ENCODE results near the gene CD79A.
A peak's percentile ranks its signal among the peaks of the same experiment; 100 is the strongest.
"Not testable (repeated sequence)": the region's sequence is repeated elsewhere in the genome, so short reads cannot be mapped to it uniquely, and the experiment has no call there.

The CD79A gene

GRCh38 chr19:41910992-41911888 is 34.2 kb downstream of the CD79A start:
- peaks cover 5% of the 10 kb centered on the region for H3K36me3 Mint-ChIP-seq (ENCODE audit: low read depth)
- peaks cover 27% of the 10 kb centered on the region for H3K27me3 Mint-ChIP-seq
- H3K4me1 Mint-ChIP-seq = peaks cover 17% of the 10 kb centered on the region
- H3K4me3 Mint-ChIP-seq = peak overlapping the region; percentile 4
- ATAC-seq (peak; percentile 13), DNase-seq (no peak)
- H3K27ac Mint-ChIP-seq = no peak overlapping the region
- H3K9me3 Mint-ChIP-seq = no peaks in the 10 kb centered on the region

- H3K36me3 Mint-ChIP-seq (ENCODE audit: low read depth) = peaks cover 2% of the 10 kb centered on the region
- peaks cover 13% of the 10 kb centered on the region for H3K4me1 Mint-ChIP-seq
- H3K27me3 Mint-ChIP-seq = peaks cover 27% of the 10 kb centered on the region
- H3K4me3 Mint-ChIP-seq = peak overlapping the region; percentile 4
- ATAC-seq = peak; percentile 5
- DNase-seq = no peak
- H3K27ac Mint-ChIP-seq = no peak overlapping the region
- H3K9me3 Mint-ChIP-seq = no peaks in the 10 kb centered on the region
These were observed 35.0 kb downstream of the CD79A start for GRCh38 chr19:41911889-41912731.

DNA sequence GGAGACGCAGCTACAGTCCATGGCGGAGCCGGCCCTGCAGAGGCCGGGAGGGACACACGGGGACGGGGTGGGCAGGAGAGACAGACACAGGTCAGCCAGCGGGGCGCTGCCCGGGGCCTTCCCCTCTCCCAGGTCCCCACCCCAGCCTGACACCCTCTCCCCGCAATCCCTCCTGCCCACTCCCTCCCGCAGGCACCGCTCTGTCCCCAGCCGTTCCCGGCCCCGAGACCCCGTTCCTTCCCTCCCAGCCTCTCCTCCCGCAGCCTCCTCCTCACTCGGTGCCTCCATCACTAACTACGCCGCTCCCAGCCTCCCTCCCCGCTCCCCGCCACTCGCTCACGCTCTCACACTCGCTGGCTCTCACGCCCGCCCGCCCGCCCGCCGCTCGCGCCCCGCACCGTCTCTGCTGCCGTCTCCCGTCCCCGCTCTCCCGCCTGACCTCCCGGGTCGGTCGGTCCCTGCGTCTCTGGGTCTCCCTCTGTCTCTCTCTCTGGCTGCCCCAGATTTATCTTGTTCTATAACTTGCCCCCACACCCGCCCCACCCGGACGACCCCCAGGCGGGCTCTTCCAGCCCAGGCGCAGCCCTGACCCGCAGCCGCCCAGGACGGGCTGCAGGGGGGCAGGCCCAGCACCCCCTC is 35.9 kb downstream of the CD79A start:
- no peak overlapping the region for H3K27ac Mint-ChIP-seq
- no peak overlapping the region for H3K4me3 Mint-ChIP-seq
- no peaks in the 10 kb centered on the region for H3K9me3 Mint-ChIP-seq
- DNase-seq = no peak
- peaks cover 27% of the 10 kb centered on the region for H3K27me3 Mint-ChIP-seq
- peak; percentile 4 for ATAC-seq
- H3K36me3 Mint-ChIP-seq (ENCODE audit: low read depth) = no peaks in the 10 kb centered on the region
- peaks cover 13% of the 10 kb centered on the region for H3K4me1 Mint-ChIP-seq

- Mint-ChIP-seq H3K27me3 (peaks cover 27% of the 10 kb centered on the region), H3K4me3 (no peak overlapping the region), H3K9me3 (no peaks in the 10 kb centered on the region), H3K36me3 (ENCODE audit: low read depth) (no peaks in the 10 kb centered on the region), H3K4me1 (peaks cover 13% of the 10 kb centered on the region), H3K27ac (no peak overlapping the region)
- ATAC-seq = no peak
- no peak for DNase-seq
These were observed 36.7 kb downstream of the CD79A start for GRCh38 chr19:41913538-41914423.

DNA sequence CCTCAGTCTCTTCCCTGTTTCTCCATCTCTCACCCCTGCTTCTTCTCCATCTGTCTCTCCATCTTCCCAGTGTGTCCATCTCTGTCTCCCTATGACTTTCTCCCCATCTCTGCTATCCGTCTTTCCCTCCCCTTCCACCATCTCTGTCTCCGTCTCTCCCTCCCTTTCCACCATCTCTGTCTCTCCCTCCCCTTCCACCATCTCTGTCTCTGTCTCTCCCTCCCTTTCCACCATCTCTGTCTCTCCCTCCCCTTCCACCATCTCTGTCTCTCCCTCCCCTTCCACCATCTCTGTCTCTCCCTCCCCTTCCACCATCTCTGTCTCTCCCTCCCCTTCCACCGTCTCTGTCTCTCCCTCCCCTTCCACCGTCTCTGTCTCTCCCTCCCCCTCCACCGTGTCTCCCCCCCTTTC is 37.4 kb downstream of the CD79A start:
- not testable (repeated sequence) for H3K27ac Mint-ChIP-seq, H3K4me3 Mint-ChIP-seq, H3K9me3 Mint-ChIP-seq

GRCh38 chr19:41915021-41915775 is 38.1 kb downstream of the CD79A start:
- peaks cover 27% of the 10 kb centered on the region for H3K27me3 Mint-ChIP-seq
- ATAC-seq (no peak), DNase-seq (no peak)
- H3K36me3 Mint-ChIP-seq (ENCODE audit: low read depth) = no peaks in the 10 kb centered on the region
- H3K27ac Mint-ChIP-seq = no peak overlapping the region
- H3K9me3 Mint-ChIP-seq = no peaks in the 10 kb centered on the region
- H3K4me3 Mint-ChIP-seq = no peak overlapping the region
- H3K4me1 Mint-ChIP-seq = peaks cover 13% of the 10 kb centered on the region

More for the DNA sequence above, 37.4 kb downstream of the CD79A start:
- ATAC-seq; H3K36me3 Mint-ChIP-seq (ENCODE audit: low read depth); DNase-seq: not testable (repeated sequence)
- H3K27me3 Mint-ChIP-seq = peaks cover 27% of the 10 kb centered on the region
- H3K4me1 Mint-ChIP-seq = peaks cover 13% of the 10 kb centered on the region

GRCh38 chr19:41915776-41916414 is 38.8 kb downstream of the CD79A start:
- ATAC-seq = no peak
- Mint-ChIP-seq H3K27ac (no peak overlapping the region), H3K9me3 (no peaks in the 10 kb centered on the region), H3K36me3 (ENCODE audit: low read depth) (no peaks in the 10 kb centered on the region), H3K4me1 (peaks cover 10% of the 10 kb centered on the region), H3K4me3 (no peak overlapping the region), H3K27me3 (peaks cover 27% of the 10 kb centered on the region)
- no peak for DNase-seq

DNA sequence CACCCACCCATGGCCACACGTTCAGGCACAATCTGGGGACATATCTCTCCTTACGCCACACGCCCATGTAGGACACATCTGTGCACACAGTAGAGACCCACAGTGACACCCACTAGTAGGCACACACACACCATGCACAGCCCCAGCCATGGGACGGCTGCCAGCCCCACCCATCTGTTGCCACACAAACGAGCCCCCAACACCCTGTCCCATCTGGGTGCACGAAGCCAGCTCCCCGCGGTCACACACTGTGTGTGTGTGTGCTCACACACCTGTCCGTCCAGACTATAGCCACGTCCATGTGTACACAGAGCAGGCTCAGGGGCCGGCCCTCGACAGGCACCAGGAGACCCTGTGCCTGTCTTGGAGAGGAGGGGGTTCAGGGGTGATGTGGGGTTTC is 40.6 kb downstream of the CD79A start:
- ATAC-seq = no peak
- no peaks in the 10 kb centered on the region for H3K36me3 Mint-ChIP-seq (ENCODE audit: low read depth)
- H3K4me3 Mint-ChIP-seq = no peak overlapping the region

DNA sequence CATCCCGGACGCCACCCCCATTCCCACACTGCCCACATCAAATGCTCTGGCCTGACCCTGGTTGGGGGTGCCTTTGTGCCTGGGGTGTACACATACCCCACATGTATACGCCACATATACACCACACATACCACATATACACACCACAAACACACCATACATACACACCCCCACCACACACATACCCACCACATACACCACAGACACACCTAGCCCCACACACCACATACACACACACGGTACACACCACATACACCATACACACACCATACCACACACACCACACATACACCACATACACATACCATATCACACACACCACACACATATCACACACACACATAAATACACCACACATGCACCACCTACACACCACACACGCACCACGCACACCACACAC is 41.0 kb downstream of the CD79A start:
- Mint-ChIP-seq H3K36me3 (ENCODE audit: low read depth) (no peaks in the 10 kb centered on the region), H3K27me3 (peaks cover 20% of the 10 kb centered on the region), H3K27ac (no peak overlapping the region), H3K9me3 (no peaks in the 10 kb centered on the region), H3K4me3 (no peak overlapping the region), H3K4me1 (peaks cover 14% of the 10 kb centered on the region)
- no peak for ATAC-seq
- DNase-seq = no peak

More for the DNA sequence above, 40.6 kb downstream of the CD79A start:
- Mint-ChIP-seq H3K27ac (no peak overlapping the region), H3K27me3 (peaks cover 24% of the 10 kb centered on the region), H3K9me3 (no peaks in the 10 kb centered on the region), H3K4me1 (peaks cover 13% of the 10 kb centered on the region)
- no peak for DNase-seq

DNA sequence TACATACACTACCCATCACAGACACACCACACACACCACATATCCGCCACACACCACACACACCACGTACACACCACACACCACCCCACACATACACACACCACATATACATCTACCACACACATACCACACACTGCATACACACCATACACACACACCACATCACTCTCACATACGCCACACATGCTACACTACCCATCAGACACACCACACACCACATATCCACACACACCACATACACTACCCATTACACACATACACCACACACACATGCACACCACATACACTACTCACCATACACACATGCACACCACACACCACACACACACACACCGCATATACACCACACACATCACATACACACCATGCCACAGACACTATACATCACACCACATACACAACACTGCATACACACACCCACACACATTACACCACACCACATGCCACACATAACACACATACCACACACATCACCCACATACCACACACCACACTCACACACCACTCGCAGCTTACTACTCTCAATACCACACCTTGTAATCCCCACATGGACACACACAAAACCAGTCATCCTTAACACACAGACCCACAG is 41.7 kb downstream of the CD79A start:
- H3K27ac Mint-ChIP-seq = no peak overlapping the region
- ATAC-seq (no peak), DNase-seq (no peak)
- no peak overlapping the region for H3K4me3 Mint-ChIP-seq
- peaks cover 17% of the 10 kb centered on the region for H3K27me3 Mint-ChIP-seq
- no peaks in the 10 kb centered on the region for H3K9me3 Mint-ChIP-seq
- no peaks in the 10 kb centered on the region for H3K36me3 Mint-ChIP-seq (ENCODE audit: low read depth)
- H3K4me1 Mint-ChIP-seq = peaks cover 17% of the 10 kb centered on the region

GRCh38 chr19:41919948-41920712 is 43.1 kb downstream of the CD79A start:
- Mint-ChIP-seq H3K36me3 (ENCODE audit: low read depth) (no peaks in the 10 kb centered on the region), H3K9me3 (no peaks in the 10 kb centered on the region), H3K27me3 (peaks cover 12% of the 10 kb centered on the region), H3K4me1 (peaks cover 15% of the 10 kb centered on the region), H3K27ac (no peak overlapping the region), H3K4me3 (no peak overlapping the region)
- ATAC-seq (no peak), DNase-seq (no peak)

All from activated naive CD8-positive, alpha-beta T cell treated with anti-CD3 and anti-CD28 coated beads, Interleukin-2, amount 50 U/mL, for 24 hours (primary cell).